GM12874 (cell line): ENCODE data around the gene SRXN1.

Source experiments
- TF ChIP-seq, protein P1 (sequence below): IDR thresholded peaks from 2 replicates; pipeline ENCODE4 v1.5.1; 2011; ENCODE audit warnings: low read depth, mild to moderate bottlenecking, control low read depth, low read length, moderate library complexity; ENCODE audit not compliant: insufficient read depth

Gene SRXN1

DNA sequence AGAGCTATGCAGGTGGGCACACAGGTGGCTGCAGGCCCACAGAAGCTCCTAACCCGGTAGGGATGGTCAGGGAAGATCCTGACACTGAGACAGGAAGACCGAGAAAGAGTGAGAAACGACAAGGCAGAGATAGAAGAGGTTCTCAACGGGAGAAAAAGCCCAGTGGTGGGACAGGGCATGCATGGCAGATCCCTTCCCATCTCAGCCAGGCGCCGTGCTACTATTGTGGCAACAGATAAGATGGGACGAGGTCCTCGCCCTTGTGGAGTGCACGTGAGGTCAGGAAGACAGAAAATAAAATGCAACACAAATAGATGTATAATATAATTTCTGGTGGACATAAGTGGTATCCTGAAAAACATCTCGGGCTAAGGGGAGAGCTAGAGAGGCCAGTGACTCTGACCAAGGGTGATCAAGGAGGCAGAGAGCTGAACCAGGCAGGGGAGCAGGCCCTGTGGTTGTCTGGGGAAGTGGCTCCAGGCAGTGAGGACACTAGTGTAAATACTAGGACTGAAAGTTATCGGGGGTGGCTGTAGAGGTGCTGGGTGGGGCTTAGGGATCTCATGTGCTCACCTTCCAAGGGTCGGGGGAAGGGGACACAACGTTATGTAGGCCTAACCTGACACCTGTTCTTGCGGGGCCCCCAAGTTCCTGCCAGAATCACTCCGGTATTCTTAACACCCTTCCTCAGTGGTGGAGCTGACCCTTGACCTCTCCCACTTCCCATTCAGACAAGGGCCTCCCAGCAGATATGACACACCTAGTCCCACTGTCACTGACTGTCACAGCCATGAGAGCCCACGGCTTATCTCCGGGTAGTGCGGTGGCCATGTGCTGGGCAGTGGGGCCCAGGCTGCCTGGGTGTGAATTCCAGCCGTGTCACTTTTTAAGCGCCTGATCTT is 1.0 kb downstream of the SRXN1 start:
- TF ChIP-seq, protein P1, sequence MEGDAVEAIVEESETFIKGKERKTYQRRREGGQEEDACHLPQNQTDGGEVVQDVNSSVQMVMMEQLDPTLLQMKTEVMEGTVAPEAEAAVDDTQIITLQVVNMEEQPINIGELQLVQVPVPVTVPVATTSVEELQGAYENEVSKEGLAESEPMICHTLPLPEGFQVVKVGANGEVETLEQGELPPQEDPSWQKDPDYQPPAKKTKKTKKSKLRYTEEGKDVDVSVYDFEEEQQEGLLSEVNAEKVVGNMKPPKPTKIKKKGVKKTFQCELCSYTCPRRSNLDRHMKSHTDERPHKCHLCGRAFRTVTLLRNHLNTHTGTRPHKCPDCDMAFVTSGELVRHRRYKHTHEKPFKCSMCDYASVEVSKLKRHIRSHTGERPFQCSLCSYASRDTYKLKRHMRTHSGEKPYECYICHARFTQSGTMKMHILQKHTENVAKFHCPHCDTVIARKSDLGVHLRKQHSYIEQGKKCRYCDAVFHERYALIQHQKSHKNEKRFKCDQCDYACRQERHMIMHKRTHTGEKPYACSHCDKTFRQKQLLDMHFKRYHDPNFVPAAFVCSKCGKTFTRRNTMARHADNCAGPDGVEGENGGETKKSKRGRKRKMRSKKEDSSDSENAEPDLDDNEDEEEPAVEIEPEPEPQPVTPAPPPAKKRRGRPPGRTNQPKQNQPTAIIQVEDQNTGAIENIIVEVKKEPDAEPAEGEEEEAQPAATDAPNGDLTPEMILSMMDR, result no peak

DNA sequence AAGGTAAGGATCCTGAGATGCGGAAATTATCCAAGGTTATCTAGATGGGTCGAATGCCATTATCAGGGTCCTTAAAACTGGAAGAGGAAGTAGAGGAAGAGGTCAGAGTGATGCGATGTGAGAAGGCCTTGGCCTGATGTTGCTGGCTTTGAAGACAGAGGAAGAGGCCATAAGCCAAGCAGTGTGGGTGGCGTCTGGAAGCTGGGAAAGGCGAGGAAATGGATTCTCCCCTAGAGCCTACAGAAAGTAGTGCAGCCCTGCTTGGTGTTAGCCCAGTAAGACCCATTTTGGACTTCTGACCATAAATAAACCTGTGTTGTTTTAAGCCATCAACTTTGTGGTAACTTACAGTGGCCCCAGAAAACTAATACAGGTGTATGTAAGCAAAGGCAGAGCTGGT is 2.0 kb downstream of the SRXN1 start:
- TF ChIP-seq, protein P1, result 0 out of 2 replicates have a peak, but pooled peaks have one; percentile 2

DNA sequence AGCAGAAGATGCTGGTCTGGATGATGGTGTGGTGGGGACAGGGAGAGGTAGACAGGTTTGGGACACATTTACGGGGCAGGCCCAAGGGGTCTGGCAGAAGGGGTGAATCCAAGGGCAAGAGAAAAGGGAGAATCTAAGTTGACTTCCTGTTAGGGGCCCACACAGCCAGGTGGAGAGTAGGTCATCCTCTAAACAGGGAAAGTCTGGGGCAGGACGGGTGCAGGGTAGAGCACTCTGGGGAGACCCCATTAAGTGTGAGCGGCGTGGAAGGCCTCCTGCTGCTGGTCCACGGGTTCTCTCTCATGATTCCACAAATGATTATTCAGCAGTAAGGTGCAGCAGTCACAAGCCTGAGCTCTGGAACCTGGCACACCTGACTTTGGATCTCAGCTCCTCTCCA is 2.7 kb downstream of the SRXN1 start:
- TF ChIP-seq, protein P1, result no peak

DNA sequence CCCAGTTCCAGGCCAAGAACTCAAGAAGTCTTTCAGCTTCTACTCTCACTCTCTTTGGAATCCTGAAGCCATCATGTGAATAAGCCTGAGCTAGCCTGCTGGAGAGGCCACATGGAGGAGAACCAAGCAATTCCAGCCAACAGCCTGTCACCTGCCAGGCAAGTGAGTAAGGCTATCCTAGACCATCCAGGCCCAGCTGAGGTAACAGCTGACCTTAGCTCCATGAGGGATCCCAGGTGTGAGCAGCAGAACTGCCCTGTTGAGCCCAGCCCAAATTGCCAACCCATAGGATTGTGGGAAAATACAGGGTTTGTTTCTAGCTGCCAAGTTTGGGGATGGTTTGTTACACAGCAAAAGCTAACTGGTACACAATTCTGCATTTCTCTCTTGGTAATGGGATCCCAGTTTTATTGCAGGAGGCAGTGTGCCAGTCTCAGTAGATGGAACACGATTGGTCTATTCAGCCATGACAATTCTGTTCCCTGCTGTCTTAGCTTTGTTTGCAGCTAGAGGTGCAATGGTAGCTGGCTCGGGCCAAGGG is 5.5 kb downstream of the SRXN1 start:
- TF ChIP-seq, protein P1, result no peak

DNA sequence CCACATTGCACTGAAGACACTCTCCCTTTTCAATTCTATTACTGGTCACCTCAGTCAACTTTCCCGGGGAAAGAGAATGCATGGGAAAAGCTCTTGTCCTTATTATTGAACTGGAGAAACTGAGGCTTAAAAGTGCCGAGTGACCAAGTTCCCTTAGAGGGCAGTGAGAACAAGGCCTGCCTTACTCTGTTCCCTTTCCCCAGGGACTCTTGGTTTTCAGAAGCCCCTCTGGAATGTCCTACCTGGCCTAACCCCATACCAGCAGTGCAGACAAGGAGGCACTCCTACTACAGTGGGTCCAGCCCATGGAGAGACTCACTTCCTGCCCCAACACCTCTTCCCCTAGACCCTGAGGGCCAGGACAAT is 6.1 kb downstream of the SRXN1 start:
- TF ChIP-seq, protein P1, result no peak

DNA sequence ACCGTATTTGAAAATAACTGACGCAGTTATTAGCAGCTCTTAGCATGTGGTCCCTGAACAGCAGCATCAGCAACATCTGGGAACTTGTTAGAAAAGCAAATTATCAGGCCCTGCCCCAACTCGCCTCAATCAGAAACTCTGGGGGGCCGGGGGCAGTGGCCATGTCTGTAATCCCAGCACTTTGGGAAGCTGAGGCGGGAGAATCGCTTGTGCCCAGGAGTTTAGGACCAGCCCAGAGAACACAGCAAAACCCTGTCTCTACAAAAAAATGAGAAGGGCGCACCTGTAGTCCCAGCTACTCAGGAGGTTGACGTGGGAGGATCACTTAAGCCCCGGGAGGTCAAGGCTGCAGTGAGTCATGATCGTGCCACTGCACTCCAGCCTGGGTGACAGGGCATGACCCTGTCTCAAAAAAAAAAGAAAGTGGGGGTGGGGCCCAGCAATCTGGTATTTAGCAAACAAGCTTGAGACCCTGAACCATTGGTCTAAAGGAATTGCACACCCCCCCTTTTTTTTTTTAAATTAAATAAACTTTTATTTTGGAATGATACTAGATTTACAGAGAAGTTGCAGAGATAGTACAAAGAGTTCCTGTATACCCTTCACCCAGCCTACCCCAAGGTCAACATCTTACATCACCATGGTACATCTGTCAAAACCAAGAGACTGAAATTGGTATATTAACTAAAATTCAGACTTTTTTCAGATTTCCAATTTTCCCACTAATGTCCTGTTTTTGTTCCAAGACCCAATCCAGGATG is 6.7 kb downstream of the SRXN1 start:
- TF ChIP-seq, protein P1, result no peak
